Activated T-helper 1 cell treated with anti-CD3 and anti-CD28 coated beads, Interleukin-12 subunit alpha, Interleukin-12 subunit beta, Interleukin-2, Interleukin-4 antibody, amounts not matched to agents 30 ng/mL and 10 ng/mL and 1 ng/mL, durations not matched to agents 14 hours and 24 hours and 36 hours (primary cell): Measurements from ENCODE around the gene CKAP2L. TPM values are rescaled to one million over a fixed set of nuclear protein-coding genes. Genes with fewer than 3 reads are reported as not detected.

Source experiments
- total RNA-seq: library from RNA; stranded (reverse); gene quantifications from 2 replicates; pipeline ENCODE4 v1.2.3, GENCODE V29; 2022

Gene CKAP2L
- total RNA-seq, 1 donor from 2014 or later, result 20.9 TPM

Other genes starting within 250 kb of the CKAP2L start
- gene POLR1B, start 222.1 kb downstream of the CKAP2L start, total RNA-seq, result 75.6 and 78.4 TPM in 2 replicates
- gene CHCHD5, start 180.0 kb downstream of the CKAP2L start, total RNA-seq, result 31.3 and 38.9 TPM in 2 replicates
- gene SLC20A1, start 118.7 kb downstream of the CKAP2L start, total RNA-seq, result 164 and 172 TPM in 2 replicates
- not detected in 2 replicates for gene NT5DC4, start 43.6 kb downstream of the CKAP2L start, total RNA-seq
- 7.5 and 7.8 TPM in 2 replicates for gene IL1A, start 19.9 kb upstream of the CKAP2L start, total RNA-seq
- gene IL1B, start 72.2 kb upstream of the CKAP2L start, total RNA-seq, result 0.23 and 0.44 TPM in 2 replicates
- not detected in 2 replicates for gene IL37, start 146.6 kb upstream of the CKAP2L start, total RNA-seq
- not detected in 2 replicates for gene IL36G, start 213.4 kb upstream of the CKAP2L start, total RNA-seq
- not detected in 2 replicates for gene IL36A, start 240.8 kb upstream of the CKAP2L start, total RNA-seq